PC-9 (cell line): ENCODE results near the gene KLHDC7B. TPM values are rescaled to one million over a fixed set of nuclear protein-coding genes. Genes with fewer than 3 reads are reported as not detected.
A peak's percentile ranks its signal among the peaks of the same experiment; 100 is the strongest.
"Not testable (repeated sequence)": the region's sequence is repeated elsewhere in the genome, so short reads cannot be mapped to it uniquely, and the experiment has no call there.

Source experiments
- BruUV-seq: library from RNA; stranded (reverse); fragments of 400-500 nt; replicated peaks from 2 replicates; lab custom pipeline; 2021; lab: Mats Ljungman, UMichigan
- CTCF ChIA-PET: fragments of 300-600 bp; sonication (Branson Sonifier 250); formaldehyde crosslinking; loops from one replicate; lab custom pipeline; 2022; ENCODE audit warnings: antibody characterized with exemption; lab: Charles Lee
- POLR2A ChIA-PET: fragments of 300-600 bp; sonication (Branson Sonifier 250); formaldehyde crosslinking; loops from one replicate; lab custom pipeline; 2022; ENCODE audit warnings: antibody characterized with exemption; ENCODE audit not compliant: unreplicated experiment; lab: Charles Lee
- DNase-seq, 2 experiments: peaks; one replicate each; pipeline versions ENCODE4 v3.0.0 to v3.0.0-alpha.2; 2015 to 2022; ENCODE audit warnings: mixed read lengths in 1 of 2
- H2AFZ ChIP-seq: fragments of 200-600 bp; sonication (generic); 2 replicates; pipeline ENCODE4 v1.8.1; 2017; ENCODE audit warnings: antibody characterized with exemption
- H3F3A ChIP-seq: fragments of 200-600 bp; sonication (generic); 2 replicates; pipeline ENCODE4 v1.8.1; 2017; ENCODE audit warnings: antibody characterized with exemption, mild to moderate bottlenecking, low read depth; ENCODE audit not compliant: insufficient read depth
- H3K27ac ChIP-seq: fragments of 200-600 bp; sonication (generic); 2 replicates; pipeline ENCODE4 v1.6.1; 2016; ENCODE audit warnings: mixed run types
- H3K27me3 ChIP-seq: fragments of 200-600 bp; sonication (generic); 2 replicates; pipeline ENCODE4 v1.6.1; 2016; ENCODE audit warnings: low read depth, mixed run types; ENCODE audit not compliant: insufficient read depth
- H3K36me3 ChIP-seq: fragments of 200-600 bp; sonication (generic); 2 replicates; pipeline ENCODE4 v1.6.1; 2016; ENCODE audit warnings: low read depth, mixed run types
- H3K4me1 ChIP-seq: fragments of 200-600 bp; sonication (generic); replicated peaks from 2 replicates; pipeline ENCODE4 v1.6.1; 2016; ENCODE audit warnings: mixed run types; ENCODE audit not compliant: insufficient read depth
- H3K4me2 ChIP-seq: fragments of 200-600 bp; sonication (generic); 2 replicates; pipeline ENCODE4 v1.6.1; 2017; ENCODE audit warnings: mixed run types
- H3K4me3 ChIP-seq: fragments of 200-600 bp; sonication (generic); 2 replicates; pipeline ENCODE4 v1.6.1; 2016; ENCODE audit warnings: mixed run types
- H3K79me2 ChIP-seq: fragments of 200-600 bp; sonication (generic); 2 replicates; pipeline ENCODE4 v1.6.1; 2017; ENCODE audit warnings: low read depth, mixed run types
- H3K9me2 ChIP-seq: fragments of 200-600 bp; sonication (generic); 2 replicates; pipeline ENCODE4 v1.8.1; 2017; ENCODE audit warnings: mild to moderate bottlenecking; ENCODE audit not compliant: insufficient read depth
- H3K9me3 ChIP-seq: fragments of 200-600 bp; sonication (generic); 2 replicates; pipeline ENCODE4 v1.8.1; 2016; ENCODE audit warnings: low read depth; ENCODE audit not compliant: insufficient read depth
- H4K20me1 ChIP-seq: fragments of 200-600 bp; sonication (generic); 2 replicates; pipeline ENCODE4 v1.8.1; 2017; ENCODE audit not compliant: insufficient read depth
- CTCF ChIP-seq: fragments of 200-600 bp; sonication (generic); conservative IDR thresholded peaks from 2 replicates; pipeline ENCODE4 v1.6.1; 2017; ENCODE audit warnings: mixed run types, antibody characterized with exemption, mild to moderate bottlenecking, moderate library complexity
- EZH2 ChIP-seq: fragments of 200-600 bp; sonication (generic); IDR thresholded peaks from 2 replicates; pipeline ENCODE4 v1.8.0; 2017; ENCODE audit warnings: antibody characterized with exemption, low read depth
- intact Hi-C: fragments of 100-400 bp; cut with micrococcal nuclease; formaldehyde crosslinking; loops from one replicate; pipeline ENCODE4 v1.10.0; 2022; ENCODE audit not compliant: unreplicated experiment
- total RNA-seq: library from RNA; stranded (reverse); gene quantifications from 2 replicates; pipeline ENCODE4 v1.2.3, GENCODE V29; 2021

The KLHDC7B gene
- total RNA-seq, 1 experiment from 2014 or later: 0.72 TPM

GRCh38 chr22:50533856-50534711, 11.6 kb upstream of the KLHDC7B start:
- Histone ChIP-seq H3F3A (peaks cover 54% of the 10 kb centered on the region), H3K27ac (peak overlapping the region; percentile 13; the same call in 1 of the 2 replicates), H3K4me1 (peaks cover 38% of the 10 kb centered on the region)
- CTCF ChIA-PET: interaction anchor here (0.6 kb wide), 1 partner anchor 66 kb away, joined by 3 read pairs; no protein-coding TSS in a partner anchor
- H2AFZ ChIP-seq, H3K9me3 ChIP-seq, H3K36me3 ChIP-seq, POLR2A ChIA-PET, H4K20me1 ChIP-seq, DNase-seq, intact Hi-C loops, H3K4me2 ChIP-seq, H3K27me3 ChIP-seq, H3K9me2 ChIP-seq, BruUV-seq, H3K79me2 ChIP-seq, H3K4me3 ChIP-seq: not testable (repeated sequence)

GRCh38 chr22:50535113-50535512, 10.6 kb upstream of the KLHDC7B start:
- no TSS peak for BruUV-seq
- TF ChIP-seq EZH2 (no peak), CTCF (no peak)
- intact Hi-C loops: no loop called here
- Histone ChIP-seq H3K27me3 (no peaks in the 10 kb centered on the region), H3K4me2 (no peak overlapping the region), H3K4me3 (no peak overlapping the region), H3K9me3 (no peaks in the 10 kb centered on the region), H3F3A (peaks cover 55% of the 10 kb centered on the region), H3K4me1 (peaks cover 47% of the 10 kb centered on the region), H2AFZ (no peak overlapping the region), H3K36me3 (no peaks in the 10 kb centered on the region), H3K79me2 (no peaks in the 10 kb centered on the region), H3K27ac (no peak overlapping the region), H3K9me2 (no peaks in the 10 kb centered on the region), H4K20me1 (no peaks in the 10 kb centered on the region)
- DNase-seq: no peak
- POLR2A ChIA-PET: no interaction called here
- CTCF ChIA-PET: no interaction called here

GRCh38 chr22:50536226-50536625, 9.5 kb upstream of the KLHDC7B start:
- ChIA-PET POLR2A (no interaction called here), CTCF (no interaction called here)

More at GRCh38 chr22:50536226-50536625, 9.5 kb upstream of the KLHDC7B start:
- H3F3A ChIP-seq: peaks cover 58% of the 10 kb centered on the region
- H3K4me2 ChIP-seq: no peak overlapping the region
- no peak overlapping the region for H2AFZ ChIP-seq
- H3K36me3 ChIP-seq: no peaks in the 10 kb centered on the region
- no peaks in the 10 kb centered on the region for H3K9me3 ChIP-seq
- no peaks in the 10 kb centered on the region for H4K20me1 ChIP-seq
- H3K79me2 ChIP-seq: no peaks in the 10 kb centered on the region
- H3K27me3 ChIP-seq: no peaks in the 10 kb centered on the region
- H3K9me2 ChIP-seq: no peaks in the 10 kb centered on the region
- TF ChIP-seq CTCF: no peak
- TF ChIP-seq EZH2: no peak
- DNase-seq: no peak
- no peak overlapping the region for H3K27ac ChIP-seq
- no TSS peak for BruUV-seq
- peaks cover 58% of the 10 kb centered on the region for H3K4me1 ChIP-seq
- H3K4me3 ChIP-seq: no peak overlapping the region
- intact Hi-C loops: no loop called here
